Fibroblast of the aortic adventitia (primary cell): ENCODE measurements around the gene FAM181A. TPM values are rescaled to one million over a fixed set of nuclear protein-coding genes. Genes with fewer than 3 reads are reported as not detected.
A peak's percentile ranks its signal among the peaks of the same experiment; 100 is the strongest.

ENCODE experiments used
- DNase-seq: peaks from one replicate; pipeline ENCODE4 v3.0.0-alpha.2; 2010; ENCODE audit warnings: low read depth
- H3K4me3 ChIP-seq: 2 replicates; pipeline ENCODE4 v1.5.1; 2011; ENCODE audit warnings: low read depth, mild to moderate bottlenecking, control low read depth, low read length, moderate library complexity
- CTCF ChIP-seq: IDR thresholded peaks from 2 replicates; pipeline ENCODE4 v1.5.1; 2011; ENCODE audit warnings: mild to moderate bottlenecking, low read length, control low read depth, inconsistent platforms; ENCODE audit not compliant: insufficient read depth
- total RNA-seq: library from RNA; depleted of rRNA; stranded (reverse); fragments of >200 nt; gene quantifications from 2 replicates; pipeline ENCODE4 v1.2.3, GENCODE V29; 2012; ENCODE audit warnings: low replicate concordance

FAM181A gene
- total RNA-seq, 1 donor: not detected

GRCh38 chr14:93967637-93968250 lies 40.6 kb downstream of the FAM181A start:
- DNase-seq: no peak
- no peak overlapping the region for H3K4me3 ChIP-seq
- no peak for TF ChIP-seq CTCF

- TF ChIP-seq CTCF: no peak
- no peak overlapping the region for H3K4me3 ChIP-seq
- no peak for DNase-seq
Measured at GRCh38 chr14:93969082-93969828, 42.1 kb downstream of the FAM181A start.

GRCh38 chr14:93970585-93970964 lies 43.4 kb downstream of the FAM181A start:
- no peak for DNase-seq
- H3K4me3 ChIP-seq: no peak overlapping the region
- TF ChIP-seq CTCF: peak; percentile 6

GRCh38 chr14:93970965-93971634 lies 44.0 kb downstream of the FAM181A start:
- H3K4me3 ChIP-seq: peak overlapping the region; percentile 49
- no peak for DNase-seq
- no peak for TF ChIP-seq CTCF

- no peak for DNase-seq
- TF ChIP-seq CTCF: no peak
- H3K4me3 ChIP-seq: no peak overlapping the region
Measured at GRCh38 chr14:93971635-93972027, 44.5 kb downstream of the FAM181A start.

GRCh38 chr14:93972618-93973205 lies 45.6 kb downstream of the FAM181A start:
- H3K4me3 ChIP-seq: no peak overlapping the region
- DNase-seq: no peak
- TF ChIP-seq CTCF: no peak
